Upper lobe of left lung (tissue), 4 donors: ENCODE results near the gene ATP1B4.

Experiments
- CTCF ChIP-seq, 6 experiments: fragments of 450-650 bp in 4 of 6; fragments of 200-600 bp in 2 of 6; sonication (generic) in 2 of 6; IDR thresholded peaks; one replicate each; pipeline ENCODE4 v1.5.1; 2016 to 2019; ENCODE audit warnings: antibody characterized with exemption in 6 of 6
- EP300 ChIP-seq, 4 donors: sonication (generic); formaldehyde crosslinking; IDR thresholded peaks; one replicate each; pipeline ENCODE4 v1.5.1; 2017; ENCODE audit warnings: antibody characterized with exemption in 4 of 4, control low read depth in 2 of 4
- POLR2A ChIP-seq, 4 donors: fragments of 450-650 bp; IDR thresholded peaks; one replicate each; pipeline ENCODE4 v1.5.1; 2016 to 2017; ENCODE audit warnings: antibody characterized with exemption in 4 of 4, mild to moderate bottlenecking in 2 of 4
- POLR2AphosphoS5 ChIP-seq, 2 donors: sonication (generic); formaldehyde crosslinking; IDR thresholded peaks; one replicate each; pipeline ENCODE4 v1.5.1; 2017; ENCODE audit warnings: antibody characterized with exemption in 2 of 2

GRCh38 chrX:120356084-120356483, 5.8 kb upstream of the ATP1B4 start:
- TF ChIP-seq POLR2AphosphoS5 (IDR thresholded peaks at IDR 0.05) (no peak), EP300 (IDR thresholded peaks at IDR 0.05) (no peak), POLR2A (IDR thresholded peaks at IDR 0.05) (no peak), CTCF (IDR thresholded peaks at IDR 0.05) (no peak)
